ENCODE data around the gene CTSS.

DNA sequence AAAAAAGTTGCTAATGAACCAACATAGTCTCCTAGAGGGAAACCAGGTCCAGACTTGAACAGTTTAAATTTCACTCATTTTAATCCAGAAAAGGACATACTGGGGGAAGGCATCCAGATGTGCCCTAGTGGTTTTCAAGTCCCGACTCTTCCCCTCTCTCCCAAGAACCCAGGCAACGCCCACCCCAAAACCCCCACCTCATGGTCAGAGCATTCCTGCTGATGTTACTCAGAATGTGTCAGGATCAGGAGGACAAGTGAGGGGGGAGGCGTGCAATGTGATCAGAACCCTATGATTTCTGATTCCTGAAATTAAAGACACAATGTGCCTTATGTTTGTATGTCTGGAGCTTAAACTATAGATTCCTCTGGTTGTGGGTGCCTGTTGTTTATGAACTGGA is 44.1 kb upstream of the CTSS start:
- TF ChIP-seq JUNB (IDR thresholded peaks at IDR 0.05) (no peak), PHF8 (IDR thresholded peaks at IDR 0.05; ENCODE audit: borderline replicate concordance, low read depth) (no peak), SREBF2 (IDR thresholded peaks at IDR 0.05) (no peak), KDM5A (IDR thresholded peaks at IDR 0.05) (no peak)

Data from A549 (cell line).